ENCODE measurements around the gene LRRC4B.

DNA sequence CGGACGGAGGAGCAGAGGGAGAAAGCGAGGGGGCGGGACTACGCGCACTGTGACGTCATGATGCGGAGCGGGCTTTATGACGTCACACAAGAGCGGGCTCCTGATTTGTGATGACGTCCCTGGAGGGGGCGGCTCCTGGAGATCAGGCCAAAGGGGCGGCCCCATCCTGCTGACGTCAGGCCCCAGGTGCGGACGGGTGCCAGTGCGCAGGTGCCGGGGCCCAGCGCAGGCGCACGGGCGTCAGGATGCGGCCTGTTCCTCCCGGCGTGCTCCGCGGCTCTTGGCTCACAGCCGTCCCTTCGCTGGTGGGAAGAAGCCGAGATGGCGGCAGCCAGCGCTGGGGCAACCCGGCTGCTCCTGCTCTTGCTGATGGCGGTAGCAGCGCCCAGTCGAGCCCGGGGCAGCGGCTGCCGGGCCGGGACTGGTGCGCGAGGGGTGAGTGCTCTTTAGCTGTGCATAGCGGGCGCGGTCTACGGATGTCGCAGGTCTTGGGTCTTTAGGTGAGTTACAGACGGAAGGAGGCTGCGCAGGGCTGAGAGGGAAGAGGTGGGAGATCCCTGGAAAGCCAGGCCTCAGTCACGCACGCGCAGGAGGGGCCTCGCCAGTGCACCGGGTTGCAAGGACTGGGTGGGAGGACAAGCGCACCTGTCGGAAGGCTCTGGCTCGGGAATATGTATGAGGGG lies 91.9 kb downstream of the LRRC4B start, which contains the start of the genes EMC10 and GARIN5A:
- TF ChIP-seq EZH2 (IDR thresholded peaks at IDR 0.05; ENCODE audit: low read length): no peak
- TF ChIP-seq, protein P1, sequence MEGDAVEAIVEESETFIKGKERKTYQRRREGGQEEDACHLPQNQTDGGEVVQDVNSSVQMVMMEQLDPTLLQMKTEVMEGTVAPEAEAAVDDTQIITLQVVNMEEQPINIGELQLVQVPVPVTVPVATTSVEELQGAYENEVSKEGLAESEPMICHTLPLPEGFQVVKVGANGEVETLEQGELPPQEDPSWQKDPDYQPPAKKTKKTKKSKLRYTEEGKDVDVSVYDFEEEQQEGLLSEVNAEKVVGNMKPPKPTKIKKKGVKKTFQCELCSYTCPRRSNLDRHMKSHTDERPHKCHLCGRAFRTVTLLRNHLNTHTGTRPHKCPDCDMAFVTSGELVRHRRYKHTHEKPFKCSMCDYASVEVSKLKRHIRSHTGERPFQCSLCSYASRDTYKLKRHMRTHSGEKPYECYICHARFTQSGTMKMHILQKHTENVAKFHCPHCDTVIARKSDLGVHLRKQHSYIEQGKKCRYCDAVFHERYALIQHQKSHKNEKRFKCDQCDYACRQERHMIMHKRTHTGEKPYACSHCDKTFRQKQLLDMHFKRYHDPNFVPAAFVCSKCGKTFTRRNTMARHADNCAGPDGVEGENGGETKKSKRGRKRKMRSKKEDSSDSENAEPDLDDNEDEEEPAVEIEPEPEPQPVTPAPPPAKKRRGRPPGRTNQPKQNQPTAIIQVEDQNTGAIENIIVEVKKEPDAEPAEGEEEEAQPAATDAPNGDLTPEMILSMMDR (optimal IDR thresholded peaks at IDR 0.05 in 1 of 3, IDR thresholded peaks at IDR 0.05 in 1 of 3, conservative IDR thresholded peaks at IDR 0.05 in 1 of 3; ENCODE audit: extremely low read depth in 1 of 3, insufficient read depth in 2 of 3, low read length in 3 of 3): no peak
